Measurements from ENCODE around the gene QRFP.
"Not testable (repeated sequence)": the region's sequence is repeated elsewhere in the genome, so short reads cannot be mapped to it uniquely, and the experiment has no call there.

DNA sequence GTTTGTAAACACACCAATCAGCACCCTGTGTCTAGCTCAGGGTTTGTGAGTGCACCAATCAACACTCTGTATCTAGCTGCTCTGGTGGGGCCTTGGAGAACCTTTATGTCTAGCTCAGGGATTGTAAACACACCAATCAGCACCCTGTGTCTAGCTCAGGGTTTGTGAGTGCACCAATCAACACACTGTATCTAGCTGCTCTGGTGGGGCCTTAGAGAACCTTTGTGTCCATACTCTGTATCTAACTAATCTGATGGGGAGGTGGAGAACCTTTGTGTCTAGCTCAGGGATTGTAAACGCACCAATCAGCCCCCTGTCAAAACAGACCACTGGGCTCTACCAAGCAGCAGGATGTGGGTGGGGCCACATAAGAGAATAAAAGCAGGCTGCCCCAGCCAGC is 14.1 kb upstream of the QRFP start:
- TF ChIP-seq, protein P1, sequence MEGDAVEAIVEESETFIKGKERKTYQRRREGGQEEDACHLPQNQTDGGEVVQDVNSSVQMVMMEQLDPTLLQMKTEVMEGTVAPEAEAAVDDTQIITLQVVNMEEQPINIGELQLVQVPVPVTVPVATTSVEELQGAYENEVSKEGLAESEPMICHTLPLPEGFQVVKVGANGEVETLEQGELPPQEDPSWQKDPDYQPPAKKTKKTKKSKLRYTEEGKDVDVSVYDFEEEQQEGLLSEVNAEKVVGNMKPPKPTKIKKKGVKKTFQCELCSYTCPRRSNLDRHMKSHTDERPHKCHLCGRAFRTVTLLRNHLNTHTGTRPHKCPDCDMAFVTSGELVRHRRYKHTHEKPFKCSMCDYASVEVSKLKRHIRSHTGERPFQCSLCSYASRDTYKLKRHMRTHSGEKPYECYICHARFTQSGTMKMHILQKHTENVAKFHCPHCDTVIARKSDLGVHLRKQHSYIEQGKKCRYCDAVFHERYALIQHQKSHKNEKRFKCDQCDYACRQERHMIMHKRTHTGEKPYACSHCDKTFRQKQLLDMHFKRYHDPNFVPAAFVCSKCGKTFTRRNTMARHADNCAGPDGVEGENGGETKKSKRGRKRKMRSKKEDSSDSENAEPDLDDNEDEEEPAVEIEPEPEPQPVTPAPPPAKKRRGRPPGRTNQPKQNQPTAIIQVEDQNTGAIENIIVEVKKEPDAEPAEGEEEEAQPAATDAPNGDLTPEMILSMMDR (IDR thresholded peaks at IDR 0.05; ENCODE audit: low read depth, low read length), result not testable (repeated sequence)
- not testable (repeated sequence) for TF ChIP-seq POLR2A (IDR thresholded peaks at IDR 0.05; ENCODE audit: extremely low read depth, insufficient read length); MYC (IDR thresholded peaks at IDR 0.05; ENCODE audit: low read depth, low read length)

All from NB4 (cell line).